Gastroesophageal sphincter (tissue), 3 donors: ENCODE results near the gene MRPS23.

Experiments used
- CTCF ChIP-seq, 4 experiments: fragments of 200-600 bp in 2 of 4; fragments of 450-650 bp in 2 of 4; sonication (generic) in 1 of 4; IDR thresholded peaks; one replicate each; pipeline ENCODE4 v1.5.1; 2017 to 2019; ENCODE audit warnings: antibody characterized with exemption in 4 of 4, mild to moderate bottlenecking in 2 of 4, moderate library complexity in 2 of 4
- POLR2A ChIP-seq, 2 donors: fragments of 450-650 bp; IDR thresholded peaks; one replicate each; pipeline ENCODE4 v1.6.1; 2017; ENCODE audit warnings: antibody characterized with exemption in 2 of 2, mild to moderate bottlenecking in 2 of 2, moderate library complexity in 1 of 2

GRCh38 chr17:57899391-57899790, 49.5 kb upstream of the MRPS23 start:
- TF ChIP-seq POLR2A (IDR thresholded peaks at IDR 0.05) (no peak), CTCF (IDR thresholded peaks at IDR 0.05) (no peak)
